ENCODE results near the gene FOXL1. TPM values are rescaled to one million over a fixed set of nuclear protein-coding genes. Genes with fewer than 3 reads are reported as not detected.

The FOXL1 gene
- polyA plus RNA-seq, 2 donors = 0.08 to 0.11 TPM

DNA sequence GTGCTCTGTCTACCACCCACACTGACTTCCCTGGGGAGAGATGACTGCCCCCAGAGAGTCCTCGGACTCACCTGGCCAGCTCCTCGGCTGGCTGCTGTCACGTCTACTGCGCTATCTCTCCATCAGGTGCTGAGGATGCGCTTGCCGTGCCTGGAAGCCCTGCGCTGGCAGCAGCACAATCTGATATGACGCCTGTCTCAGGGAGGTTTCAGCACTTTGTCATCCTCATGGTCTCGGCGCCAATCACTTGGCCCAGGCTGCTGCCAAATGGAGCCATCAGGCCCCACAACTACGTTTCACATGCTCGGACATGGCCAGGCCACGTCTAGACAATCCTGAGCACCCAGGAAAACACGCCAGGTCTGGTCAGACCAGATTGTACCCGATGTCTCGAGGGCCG, 46.7 kb downstream of the FOXL1 start:
- Histone ChIP-seq H3K4me3 (ENCODE audit: low read depth in 1 of 2, low read length in 2 of 2) (no peak overlapping the region), H3K27ac (ENCODE audit: low read depth in 2 of 2, low read length in 1 of 2) (no peak overlapping the region), H3K4me1 (ENCODE audit: control insufficient read depth in 2 of 2, insufficient read depth in 2 of 2, low read length in 1 of 2) (no peaks in the 10 kb centered on the region), H3K9me3 (ENCODE audit: control insufficient read depth in 2 of 2, insufficient read depth in 1 of 2, low read depth in 1 of 2, low read length in 1 of 2) (no peaks in the 10 kb centered on the region), H3K36me3 (ENCODE audit: control insufficient read depth in 2 of 2, insufficient read depth in 2 of 2, low read length in 1 of 2) (no peaks in the 10 kb centered on the region), H3K27me3 (ENCODE audit: control insufficient read depth in 1 of 2, insufficient read depth in 2 of 2, low read length in 2 of 2) (no peaks in the 10 kb centered on the region)
- WGBS, 2 donors = 55 to 57% methylated on average over 17 of the region's 17 CpGs

DNA sequence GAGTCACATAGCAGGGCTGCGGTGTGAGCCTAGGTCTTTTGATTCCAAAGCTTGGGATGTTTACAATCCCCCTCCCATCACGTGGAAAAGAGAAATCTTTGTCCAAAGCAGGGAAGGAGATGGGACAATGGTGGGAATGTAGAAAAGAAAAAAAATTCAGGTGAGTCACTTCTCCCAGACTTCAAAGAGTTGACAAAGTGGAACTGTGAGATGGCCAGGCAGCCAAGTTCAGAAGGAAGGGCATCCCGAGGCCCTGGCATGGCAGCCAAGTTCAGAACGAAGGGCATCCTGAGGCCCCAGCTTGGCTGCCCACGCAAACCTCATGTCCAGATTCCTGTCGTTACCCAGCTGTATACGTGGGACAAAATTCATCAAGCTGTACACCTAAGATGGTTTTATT, 47.5 kb downstream of the FOXL1 start:
- Histone ChIP-seq H3K27me3 (ENCODE audit: control insufficient read depth in 1 of 2, insufficient read depth in 2 of 2, low read length in 2 of 2) (no peaks in the 10 kb centered on the region), H3K4me3 (ENCODE audit: low read depth in 1 of 2, low read length in 2 of 2) (no peak overlapping the region), H3K36me3 (ENCODE audit: control insufficient read depth in 2 of 2, insufficient read depth in 2 of 2, low read length in 1 of 2) (no peaks in the 10 kb centered on the region), H3K4me1 (ENCODE audit: control insufficient read depth in 2 of 2, insufficient read depth in 2 of 2, low read length in 1 of 2) (no peaks in the 10 kb centered on the region), H3K9me3 (ENCODE audit: control insufficient read depth in 2 of 2, insufficient read depth in 1 of 2, low read depth in 1 of 2, low read length in 1 of 2) (no peaks in the 10 kb centered on the region), H3K27ac (ENCODE audit: low read depth in 2 of 2, low read length in 1 of 2) (no peak overlapping the region)
- 65 to 71% methylated on average over 7 of the region's 7 CpGs for WGBS, 2 donors

DNA sequence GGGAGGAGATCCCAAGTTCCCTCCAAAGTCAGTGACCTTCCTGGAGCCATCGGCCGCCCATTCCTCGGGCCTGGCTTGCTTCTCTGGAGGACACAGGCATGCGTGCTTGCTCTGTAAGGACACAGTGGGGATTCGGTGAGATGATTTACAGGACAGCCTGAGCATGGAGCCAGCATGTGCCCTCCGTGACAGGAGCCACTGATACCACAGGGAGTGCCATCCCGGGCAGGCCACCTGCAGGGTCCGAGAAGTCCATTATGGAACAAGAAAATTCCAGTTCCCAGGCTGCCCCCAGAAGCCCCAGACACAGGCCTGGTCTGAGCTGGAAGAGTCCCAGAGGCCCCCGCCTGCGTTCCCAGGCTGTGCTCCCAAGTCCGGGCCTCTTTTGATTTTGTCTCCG, 47.9 kb downstream of the FOXL1 start:
- no peaks in the 10 kb centered on the region for H3K36me3 ChIP-seq (ENCODE audit: control insufficient read depth in 2 of 2, insufficient read depth in 2 of 2, low read length in 1 of 2)

DNA sequence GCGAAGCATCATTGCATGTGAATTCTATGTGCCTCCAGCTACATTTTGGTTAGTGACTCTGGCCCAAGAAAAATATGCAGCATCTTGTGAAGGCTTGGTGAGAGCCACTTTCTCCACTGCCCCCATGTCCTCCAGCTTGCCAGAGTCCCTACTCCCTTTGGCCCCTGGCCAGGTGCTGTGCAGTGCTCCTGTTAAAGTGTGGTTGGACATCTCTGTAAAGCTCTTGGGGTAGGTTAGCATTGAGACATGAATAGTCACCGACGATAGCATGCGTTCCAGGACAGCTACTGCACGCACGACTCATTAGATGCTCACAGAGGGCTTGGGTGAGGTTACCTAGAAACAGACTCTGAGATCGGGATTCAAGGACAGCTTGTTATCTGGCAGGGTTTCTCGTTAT, 48.6 kb downstream of the FOXL1 start:
- no peak overlapping the region for H3K27ac ChIP-seq (ENCODE audit: low read depth in 2 of 2, low read length in 1 of 2)
- no peak overlapping the region for H3K4me3 ChIP-seq (ENCODE audit: low read depth in 1 of 2, low read length in 2 of 2)
- no peaks in the 10 kb centered on the region for H3K9me3 ChIP-seq (ENCODE audit: control insufficient read depth in 2 of 2, insufficient read depth in 1 of 2, low read depth in 1 of 2, low read length in 1 of 2)
- no peaks in the 10 kb centered on the region for H3K36me3 ChIP-seq (ENCODE audit: control insufficient read depth in 2 of 2, insufficient read depth in 2 of 2, low read length in 1 of 2)
- 92 to 95% methylated on average over 8 of the region's 8 CpGs for WGBS, 2 donors
- H3K4me1 ChIP-seq (ENCODE audit: control insufficient read depth in 2 of 2, insufficient read depth in 2 of 2, low read length in 1 of 2) = no peaks in the 10 kb centered on the region
- no peaks in the 10 kb centered on the region for H3K27me3 ChIP-seq (ENCODE audit: control insufficient read depth in 1 of 2, insufficient read depth in 2 of 2, low read length in 2 of 2)

More for the DNA sequence above, 47.9 kb downstream of the FOXL1 start:
- Histone ChIP-seq H3K27me3 (ENCODE audit: control insufficient read depth in 1 of 2, insufficient read depth in 2 of 2, low read length in 2 of 2) (no peaks in the 10 kb centered on the region), H3K4me1 (ENCODE audit: control insufficient read depth in 2 of 2, insufficient read depth in 2 of 2, low read length in 1 of 2) (no peaks in the 10 kb centered on the region), H3K9me3 (ENCODE audit: control insufficient read depth in 2 of 2, insufficient read depth in 1 of 2, low read depth in 1 of 2, low read length in 1 of 2) (no peaks in the 10 kb centered on the region), H3K4me3 (ENCODE audit: low read depth in 1 of 2, low read length in 2 of 2) (no peak overlapping the region), H3K27ac (ENCODE audit: low read depth in 2 of 2, low read length in 1 of 2) (no peak overlapping the region)
- 86 to 91% methylated on average over 12 of the region's 12 CpGs for WGBS, 2 donors

DNA sequence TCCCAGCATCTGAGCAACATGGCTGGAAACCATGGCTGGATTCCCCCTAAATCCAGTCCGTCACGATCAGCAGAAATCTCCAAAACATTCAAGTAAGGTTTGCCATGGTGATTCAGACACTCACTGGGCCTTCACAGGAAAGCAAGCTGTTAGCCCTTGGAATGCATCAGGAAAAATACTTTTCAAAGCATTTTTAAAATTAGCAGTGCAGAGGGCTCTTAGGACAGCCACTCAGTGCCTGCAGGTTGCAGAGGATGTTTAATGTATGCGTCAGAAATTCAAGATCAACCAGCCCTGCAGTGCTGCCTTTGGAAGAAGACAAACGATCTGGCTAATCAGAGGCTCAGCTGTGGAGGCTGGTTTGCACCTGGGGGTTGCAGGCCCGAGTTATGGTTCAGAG, 50.3 kb downstream of the FOXL1 start:
- H3K4me3 ChIP-seq (ENCODE audit: low read depth in 1 of 2, low read length in 2 of 2) = no peak overlapping the region
- WGBS, 2 donors = 70 to 83% methylated on average over 5 of the region's 5 CpGs
- no peaks in the 10 kb centered on the region for H3K4me1 ChIP-seq (ENCODE audit: control insufficient read depth in 2 of 2, insufficient read depth in 2 of 2, low read length in 1 of 2)

GRCh38 chr16:86630471-86630870, 52.1 kb downstream of the FOXL1 start:
- 76 to 83% methylated on average over 13 of the region's 13 CpGs for WGBS, 2 donors
- H3K9me3 ChIP-seq (ENCODE audit: control insufficient read depth in 2 of 2, insufficient read depth in 1 of 2, low read depth in 1 of 2, low read length in 1 of 2) = peaks cover 0 to 3% of the 10 kb centered on the region in 2 donors
- no peak overlapping the region for H3K27ac ChIP-seq (ENCODE audit: low read depth in 2 of 2, low read length in 1 of 2)
- no peak overlapping the region for H3K4me3 ChIP-seq (ENCODE audit: low read depth in 1 of 2, low read length in 2 of 2)
- H3K36me3 ChIP-seq (ENCODE audit: control insufficient read depth in 2 of 2, insufficient read depth in 2 of 2, low read length in 1 of 2) = no peaks in the 10 kb centered on the region
- H3K27me3 ChIP-seq (ENCODE audit: control insufficient read depth in 1 of 2, insufficient read depth in 2 of 2, low read length in 2 of 2) = no peaks in the 10 kb centered on the region
- no peaks in the 10 kb centered on the region for H3K4me1 ChIP-seq (ENCODE audit: control insufficient read depth in 2 of 2, insufficient read depth in 2 of 2, low read length in 1 of 2)

More for the DNA sequence above, 50.3 kb downstream of the FOXL1 start:
- H3K27ac ChIP-seq (ENCODE audit: low read depth in 2 of 2, low read length in 1 of 2) = no peak overlapping the region
- H3K27me3 ChIP-seq (ENCODE audit: control insufficient read depth in 1 of 2, insufficient read depth in 2 of 2, low read length in 2 of 2) = no peaks in the 10 kb centered on the region
- H3K9me3 ChIP-seq (ENCODE audit: control insufficient read depth in 2 of 2, insufficient read depth in 1 of 2, low read depth in 1 of 2, low read length in 1 of 2) = peaks cover 0 to 3% of the 10 kb centered on the region in 2 donors
- no peaks in the 10 kb centered on the region for H3K36me3 ChIP-seq (ENCODE audit: control insufficient read depth in 2 of 2, insufficient read depth in 2 of 2, low read length in 1 of 2)

- peaks cover 0 to 3% of the 10 kb centered on the region in 2 donors for H3K9me3 ChIP-seq (ENCODE audit: control insufficient read depth in 2 of 2, insufficient read depth in 1 of 2, low read depth in 1 of 2, low read length in 1 of 2)
- no peak overlapping the region for H3K4me3 ChIP-seq (ENCODE audit: low read depth in 1 of 2, low read length in 2 of 2)
- WGBS, 2 donors = 54 to 69% methylated on average over 9 of the region's 9 CpGs
- H3K27ac ChIP-seq (ENCODE audit: low read depth in 2 of 2, low read length in 1 of 2) = no peak overlapping the region
- no peaks in the 10 kb centered on the region for H3K4me1 ChIP-seq (ENCODE audit: control insufficient read depth in 2 of 2, insufficient read depth in 2 of 2, low read length in 1 of 2)
- H3K27me3 ChIP-seq (ENCODE audit: control insufficient read depth in 1 of 2, insufficient read depth in 2 of 2, low read length in 2 of 2) = no peaks in the 10 kb centered on the region
- no peaks in the 10 kb centered on the region for H3K36me3 ChIP-seq (ENCODE audit: control insufficient read depth in 2 of 2, insufficient read depth in 2 of 2, low read length in 1 of 2)
Measured at GRCh38 chr16:86631444-86631843, 53.1 kb downstream of the FOXL1 start.

Other genes starting within 250 kb of the FOXL1 start
- gene FOXF1, start 68.0 kb upstream of the FOXL1 start, polyA plus RNA-seq = 1 to 10 TPM; 2.1 to 4.6 TPM
- gene MTHFSD, start 23.3 kb upstream of the FOXL1 start, polyA plus RNA-seq = 10 to 100 TPM in 1 of 2 donors, 1 to 10 TPM in 1; 9.7 to 14.1 TPM
- under 1 TPM; 0.10 to 0.18 TPM for gene FOXC2, start 11.7 kb upstream of the FOXL1 start, polyA plus RNA-seq

Data from esophagus (tissue), 2 donors.